RCC 7860 (cell line): ENCODE measurements around the gene COX7B2.

Experiments
- DNase-seq: peaks from one replicate; pipeline ENCODE4 v3.0.0-alpha.2; 2015; ENCODE audit warnings: low spot score
- FAIRE-seq: peaks from 2 replicates; lab custom pipeline; 2012; peaks lifted over from hg19 to GRCh38; lab: Jason Lieb, UNC

The COX7B2 gene

DNA sequence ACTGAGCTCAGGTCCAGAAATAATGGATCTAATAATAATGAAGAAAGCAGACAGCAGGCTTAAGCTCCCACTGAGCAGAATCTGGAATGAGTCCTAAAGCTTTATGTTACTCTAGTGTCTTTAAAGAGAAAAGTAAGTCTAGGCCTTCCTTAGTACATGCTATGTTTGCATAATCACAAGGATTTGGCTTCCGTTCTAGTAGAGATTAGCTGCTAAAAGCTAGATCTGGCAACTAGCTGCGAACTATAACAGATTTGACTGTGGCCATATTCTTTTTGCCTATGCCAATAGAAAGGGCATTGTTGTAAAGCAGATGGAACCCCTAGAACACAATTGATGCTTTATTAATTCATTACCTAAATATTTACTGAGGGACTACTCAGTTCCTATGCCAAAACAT, 19.0 kb downstream of the COX7B2 start:
- FAIRE-seq (no peak), DNase-seq (no peak)

DNA sequence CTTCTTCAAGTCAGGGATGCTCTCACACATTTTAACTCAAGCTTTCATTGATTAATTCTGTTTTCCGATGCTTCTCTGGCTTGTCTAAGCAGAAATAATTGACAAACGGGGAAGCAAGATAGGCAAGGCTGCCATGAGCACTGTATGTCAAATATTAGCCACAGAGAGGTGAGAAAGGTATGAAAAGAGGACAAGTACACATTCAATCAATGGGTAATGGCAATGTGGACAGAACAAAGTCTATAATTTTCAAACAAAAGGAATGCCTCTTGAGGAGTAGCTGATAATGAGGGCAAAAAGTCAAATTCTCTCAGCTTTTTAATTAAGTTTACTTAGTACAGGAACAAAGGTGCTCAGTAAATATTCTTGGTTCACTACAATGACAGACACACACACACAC, 19.6 kb downstream of the COX7B2 start:
- DNase-seq (no peak), FAIRE-seq (no peak)

GRCh38 chr4:46886711-46887110, 22.3 kb downstream of the COX7B2 start:
- FAIRE-seq: no peak
- DNase-seq: no peak

GRCh38 chr4:46878641-46879040, 30.4 kb downstream of the COX7B2 start:
- FAIRE-seq: no peak
- DNase-seq: no peak

- DNase-seq (no peak), FAIRE-seq (no peak)
These were observed 34.2 kb downstream of the COX7B2 start for GRCh38 chr4:46874811-46875210.

- DNase-seq: no peak
- FAIRE-seq: no peak
These were observed 38.6 kb downstream of the COX7B2 start for GRCh38 chr4:46870411-46870810.

- FAIRE-seq (no peak), DNase-seq (no peak)
These were observed 52.7 kb downstream of the COX7B2 start for GRCh38 chr4:46856333-46856732.

GRCh38 chr4:46852800-46853199, 56.2 kb downstream of the COX7B2 start:
- DNase-seq (no peak), FAIRE-seq (no peak)

GRCh38 chr4:46850026-46850425, 59.0 kb downstream of the COX7B2 start:
- FAIRE-seq (peak; percentile 76), DNase-seq (no peak)

DNA sequence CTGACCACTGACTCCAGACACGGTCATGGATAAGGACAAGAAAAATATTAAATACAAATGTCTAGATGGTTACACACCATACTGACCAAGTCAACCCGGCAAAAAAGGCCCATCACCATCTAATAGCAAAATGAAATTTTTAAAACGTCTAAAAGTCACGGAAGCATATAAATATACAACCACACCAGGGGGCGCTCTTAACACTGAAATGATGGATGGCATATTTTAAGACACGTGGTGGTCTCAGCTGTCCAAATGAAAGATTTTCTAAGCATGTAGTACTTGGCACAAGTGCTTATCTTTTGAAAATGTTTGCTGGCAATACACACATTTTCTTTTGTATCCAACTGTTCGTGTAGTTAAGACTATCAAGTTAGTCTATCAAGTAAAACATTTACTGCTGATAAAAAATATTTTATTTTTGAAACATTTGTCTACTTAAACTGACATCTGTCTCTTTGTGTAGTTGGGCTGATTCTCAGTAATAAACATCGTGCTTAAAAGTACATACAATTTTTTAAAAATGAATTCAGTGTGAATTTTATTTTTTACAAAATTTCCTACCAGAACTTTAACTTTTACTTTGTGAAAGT, 64.6 kb downstream of the COX7B2 start:
- peak; percentile 29 for DNase-seq
- FAIRE-seq: peak; percentile 36

GRCh38 chr4:46839128-46839527, 69.9 kb downstream of the COX7B2 start:
- no peak for DNase-seq
- no peak for FAIRE-seq

GRCh38 chr4:46837639-46838038, 71.4 kb downstream of the COX7B2 start:
- no peak for DNase-seq
- no peak for FAIRE-seq

DNA sequence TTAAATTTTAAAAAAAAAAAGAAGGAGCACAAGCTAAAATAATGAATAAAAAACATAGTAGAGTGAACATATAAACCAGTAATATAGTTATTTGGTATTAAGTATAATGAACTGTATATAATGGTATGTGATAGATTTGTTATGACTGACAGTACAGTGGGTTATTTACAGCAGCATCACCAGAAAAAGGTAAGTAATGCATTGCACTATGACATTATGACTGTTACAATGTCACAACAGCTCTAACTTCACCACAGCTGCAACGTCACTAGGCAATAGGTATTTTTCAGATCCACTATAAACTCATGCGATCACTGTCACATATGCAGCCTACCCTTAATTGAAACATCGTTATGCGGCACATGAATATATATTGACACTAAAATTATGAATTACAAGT, 72.5 kb downstream of the COX7B2 start:
- FAIRE-seq (no peak), DNase-seq (no peak)

GRCh38 chr4:46830971-46831454, 78.0 kb downstream of the COX7B2 start:
- no peak for FAIRE-seq

DNA sequence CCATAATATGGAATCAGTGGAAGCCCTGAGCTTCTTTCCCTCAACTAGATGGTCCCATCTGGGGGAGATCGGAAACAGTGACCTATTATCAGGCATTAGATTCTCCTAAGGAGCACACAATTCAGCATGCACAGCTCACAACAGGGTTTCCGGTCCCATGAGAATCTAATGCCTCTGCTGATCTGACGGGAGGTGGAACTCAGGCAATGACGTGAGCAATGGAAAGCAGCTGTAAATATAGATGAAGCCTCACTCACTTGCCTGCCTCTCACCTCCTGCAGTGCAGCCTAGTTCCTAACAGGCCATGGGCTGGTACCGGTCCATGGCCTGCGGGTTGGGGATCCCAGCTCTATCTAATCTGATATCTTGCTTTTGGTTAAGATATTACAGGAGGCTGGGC, 88.9 kb downstream of the COX7B2 start:
- FAIRE-seq (no peak), DNase-seq (no peak)

More at GRCh38 chr4:46830971-46831454, 78.0 kb downstream of the COX7B2 start:
- no peak for DNase-seq

GRCh38 chr4:46819095-46819494, 90.0 kb downstream of the COX7B2 start:
- DNase-seq: no peak
- FAIRE-seq: no peak

GRCh38 chr4:46818604-46819003, 90.4 kb downstream of the COX7B2 start:
- no peak for DNase-seq
- FAIRE-seq: no peak

- DNase-seq (no peak), FAIRE-seq (no peak)
These were observed 91.2 kb downstream of the COX7B2 start for GRCh38 chr4:46817806-46818205.

DNA sequence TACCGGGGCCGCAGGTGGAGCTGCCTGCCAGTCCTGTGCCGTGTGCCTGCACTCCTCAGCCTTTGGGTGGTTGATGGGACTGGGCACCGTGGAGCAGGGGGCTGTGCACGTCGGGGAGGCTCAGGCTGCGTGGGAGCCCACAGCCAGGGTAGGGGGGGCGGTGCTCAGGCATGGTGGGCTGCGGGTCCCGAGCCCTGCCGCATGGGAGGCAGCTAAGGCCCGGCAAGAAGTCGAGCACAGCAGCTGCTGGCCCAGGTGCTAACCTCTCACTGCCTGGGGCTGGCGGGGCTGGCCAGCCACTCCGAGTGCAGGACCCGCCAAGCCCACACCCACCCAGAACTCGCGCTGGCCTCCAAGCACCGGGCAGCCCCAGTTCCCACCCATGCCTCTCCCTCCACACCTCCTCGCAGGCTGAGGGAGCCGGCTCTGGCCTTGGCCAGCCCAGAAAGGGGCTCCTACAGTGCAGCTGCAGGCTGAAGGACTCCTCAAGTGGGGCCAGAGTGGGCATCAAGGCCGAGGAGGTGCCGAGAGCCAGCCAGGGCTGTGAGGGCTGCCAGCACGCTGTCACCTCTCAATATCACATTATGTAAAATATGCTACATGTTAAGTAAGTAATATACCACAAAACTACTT, 104.1 kb downstream of the COX7B2 start:
- DNase-seq: no peak
- no peak for FAIRE-seq

- FAIRE-seq: no peak
These were observed 116.0 kb downstream of the COX7B2 start for GRCh38 chr4:46793036-46793435.

GRCh38 chr4:46781434-46782092, 127.5 kb downstream of the COX7B2 start:
- DNase-seq: no peak
- no peak for FAIRE-seq

More at GRCh38 chr4:46793036-46793435, 116.0 kb downstream of the COX7B2 start:
- no peak for DNase-seq

DNA sequence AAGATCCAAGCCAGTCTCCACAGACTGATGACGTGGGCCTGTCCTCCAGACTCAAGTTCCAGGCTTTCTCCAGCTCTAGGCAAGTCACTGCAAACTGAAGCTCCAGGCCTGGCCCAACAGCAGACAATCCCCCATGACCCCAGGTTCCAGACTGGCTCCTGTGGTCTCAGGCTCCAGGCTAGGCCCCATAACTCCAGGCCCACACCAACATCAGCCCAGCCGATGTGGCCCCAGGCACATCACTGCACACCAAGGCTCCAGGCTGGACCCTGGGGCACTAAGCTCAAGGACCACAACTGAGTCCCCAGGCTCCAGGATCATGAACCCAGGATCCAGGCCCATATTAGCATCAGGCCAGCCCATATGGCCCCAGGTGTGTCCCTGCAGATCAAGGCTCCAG, 143.6 kb downstream of the COX7B2 start:
- DNase-seq (no peak), FAIRE-seq (no peak)
